Neural progenitor cell (in vitro differentiated cells): ENCODE measurements around the gene RAD23B. TPM values are rescaled to one million over a fixed set of nuclear protein-coding genes. Genes with fewer than 3 reads are reported as not detected.

Experiments
- DNase-seq: peaks from one replicate; pipeline ENCODE4 v3.0.0-alpha.2; 2016; ENCODE audit warnings: low spot score
- H2AFZ ChIP-seq: fragments of 200-600 bp; sonication (generic); replicated peaks from 2 replicates; pipeline ENCODE4 v1.6.1; 2016; ENCODE audit warnings: antibody characterized with exemption
- H3F3A ChIP-seq: fragments of 200-600 bp; sonication (generic); 2 replicates; pipeline ENCODE4 v1.6.1; 2016; ENCODE audit warnings: antibody characterized with exemption, low read depth
- H3K27ac ChIP-seq: fragments of 200-600 bp; sonication (generic); 2 replicates; pipeline ENCODE4 v1.5.1; 2016; ENCODE audit warnings: mild to moderate bottlenecking
- H3K27me3 ChIP-seq: fragments of 200-600 bp; sonication (generic); 2 replicates; pipeline ENCODE4 v1.6.1; 2016; ENCODE audit warnings: mild to moderate bottlenecking, moderate library complexity
- H3K36me3 ChIP-seq: fragments of 200-600 bp; sonication (generic); 2 replicates; pipeline ENCODE4 v1.5.1; 2016
- H3K4me1 ChIP-seq: fragments of 200-600 bp; sonication (generic); 2 replicates; pipeline ENCODE4 v1.6.1; 2016; ENCODE audit warnings: mixed run types
- H3K4me2 ChIP-seq: fragments of 200-600 bp; sonication (generic); 2 replicates; pipeline ENCODE4 v1.6.1; 2016
- H3K4me3 ChIP-seq: fragments of 200-600 bp; sonication (generic); 2 replicates; pipeline ENCODE4 v1.5.1; 2016
- H3K79me2 ChIP-seq: fragments of 200-600 bp; sonication (generic); 2 replicates; pipeline ENCODE4 v1.6.1; 2016; ENCODE audit warnings: low read depth
- H3K9ac ChIP-seq: fragments of 200-600 bp; sonication (generic); 2 replicates; pipeline ENCODE4 v1.6.1; 2016
- H3K9me3 ChIP-seq: fragments of 200-600 bp; sonication (generic); 2 replicates; pipeline ENCODE4 v1.5.1; 2016; ENCODE audit warnings: low read depth
- H4K20me1 ChIP-seq: fragments of 200-600 bp; sonication (generic); 2 replicates; pipeline ENCODE4 v1.6.1; 2016; ENCODE audit warnings: low read depth
- H3K27ac Mint-ChIP-seq: 3 replicates; pipeline ENCODE4 v1.8.0; 2021; ENCODE audit warnings: mixed read lengths
- H3K27me3 Mint-ChIP-seq: 2 replicates; pipeline ENCODE4 v1.8.0; 2022; ENCODE audit warnings: low read depth, mild to moderate bottlenecking, inconsistent platforms, moderate library complexity, mixed read lengths; ENCODE audit not compliant: insufficient read depth
- H3K36me3 Mint-ChIP-seq: 3 replicates; pipeline ENCODE4 v1.8.0; 2021; ENCODE audit warnings: mixed read lengths
- H3K4me1 Mint-ChIP-seq: 3 replicates; pipeline ENCODE4 v1.8.0; 2021; ENCODE audit warnings: mixed read lengths
- H3K4me3 Mint-ChIP-seq: 3 replicates; pipeline ENCODE4 v1.8.0; 2021; ENCODE audit warnings: mild to moderate bottlenecking, moderate library complexity, mixed read lengths
- H3K9me3 Mint-ChIP-seq: 3 replicates; pipeline ENCODE4 v1.8.0; 2020; ENCODE audit warnings: mixed read lengths
- CTCF ChIP-seq: fragments of 200-600 bp; sonication (generic); IDR thresholded peaks from 2 replicates; pipeline ENCODE4 v1.5.1; 2017; ENCODE audit warnings: antibody characterized with exemption, mild to moderate bottlenecking
- EZH2 ChIP-seq: fragments of 200-600 bp; sonication (generic); IDR thresholded peaks from 2 replicates; pipeline ENCODE4 v1.6.1; 2017; ENCODE audit warnings: antibody characterized with exemption, mild to moderate bottlenecking, moderate library complexity
- EZH2phosphoT487 ChIP-seq: fragments of 200-600 bp; sonication (generic); IDR thresholded peaks from 2 replicates; pipeline ENCODE4 v1.6.1; 2017; ENCODE audit warnings: antibody characterized with exemption
- total RNA-seq: library from RNA; depleted of rRNA; stranded (reverse); fragments of >200 nt; gene quantifications from 2 replicates; pipeline ENCODE4 v1.2.3, GENCODE V29; 2015; ENCODE audit warnings: low replicate concordance

RAD23B gene
- total RNA-seq, 1 donor from 2014 or later: 178 TPM

- Mint-ChIP-seq H3K4me1 (no peaks in the 10 kb centered on the region), H3K4me3 (no peak overlapping the region), H3K9me3 (no peaks in the 10 kb centered on the region), H3K36me3 (peaks cover 2% of the 10 kb centered on the region), H3K27ac (no peak overlapping the region), H3K27me3 (peaks cover 10% of the 10 kb centered on the region)
- Histone ChIP-seq H3K27ac (no peak overlapping the region), H3K36me3 (no peaks in the 10 kb centered on the region), H3K4me3 (no peak overlapping the region), H3K4me1 (no peaks in the 10 kb centered on the region), H3K4me2 (no peak overlapping the region), H4K20me1 (no peaks in the 10 kb centered on the region), H3F3A (peaks cover 8% of the 10 kb centered on the region), H3K27me3 (no peaks in the 10 kb centered on the region), H2AFZ (no peak overlapping the region), H3K9ac (no peak overlapping the region), H3K79me2 (no peaks in the 10 kb centered on the region), H3K9me3 (no peaks in the 10 kb centered on the region)
- TF ChIP-seq EZH2phosphoT487: no peak
- TF ChIP-seq EZH2: no peak
- TF ChIP-seq CTCF: no peak
- DNase-seq: no peak
Observed at GRCh38 chr9:107345327-107345726, 62.2 kb downstream of the RAD23B start.

GRCh38 chr9:107348836-107349235 lies 65.8 kb downstream of the RAD23B start:
- H3F3A ChIP-seq: no peaks in the 10 kb centered on the region
- Mint-ChIP-seq H3K36me3 (no peaks in the 10 kb centered on the region), H3K4me1 (no peaks in the 10 kb centered on the region), H3K9me3 (peaks cover 6% of the 10 kb centered on the region), H3K27me3 (peaks cover 13% of the 10 kb centered on the region), H3K27ac (no peak overlapping the region), H3K4me3 (no peak overlapping the region)
- H3K36me3 ChIP-seq: no peaks in the 10 kb centered on the region
- no peak overlapping the region for H3K27ac ChIP-seq
- H4K20me1 ChIP-seq: no peaks in the 10 kb centered on the region
- no peak overlapping the region for H2AFZ ChIP-seq
- H3K4me2 ChIP-seq: no peak overlapping the region
- H3K79me2 ChIP-seq: no peaks in the 10 kb centered on the region
- no peak overlapping the region for H3K9ac ChIP-seq
- H3K4me1 ChIP-seq: no peaks in the 10 kb centered on the region
- H3K27me3 ChIP-seq: no peaks in the 10 kb centered on the region
- no peak overlapping the region for H3K4me3 ChIP-seq
- H3K9me3 ChIP-seq: no peaks in the 10 kb centered on the region
- TF ChIP-seq EZH2phosphoT487 (no peak), CTCF (no peak), EZH2 (no peak)
- no peak for DNase-seq

- H3K27me3 Mint-ChIP-seq: peaks cover 13% of the 10 kb centered on the region
- no peak for TF ChIP-seq EZH2phosphoT487
- no peak for TF ChIP-seq EZH2
- TF ChIP-seq CTCF: no peak
- no peaks in the 10 kb centered on the region for H3K4me1 ChIP-seq
Observed at GRCh38 chr9:107350443-107350842, 67.4 kb downstream of the RAD23B start.

More at GRCh38 chr9:107350443-107350842, 67.4 kb downstream of the RAD23B start:
- Mint-ChIP-seq H3K4me1 (no peaks in the 10 kb centered on the region), H3K27ac (no peak overlapping the region), H3K4me3 (no peak overlapping the region), H3K36me3 (no peaks in the 10 kb centered on the region), H3K9me3 (peaks cover 10% of the 10 kb centered on the region)
- H3K4me2 ChIP-seq: no peak overlapping the region
- no peak for DNase-seq
- H3K9ac ChIP-seq: no peak overlapping the region
- no peaks in the 10 kb centered on the region for H3K36me3 ChIP-seq
- H3K4me3 ChIP-seq: no peak overlapping the region
- H3K79me2 ChIP-seq: no peaks in the 10 kb centered on the region
- H2AFZ ChIP-seq: no peak overlapping the region
- no peak overlapping the region for H3K27ac ChIP-seq
- no peaks in the 10 kb centered on the region for H3K9me3 ChIP-seq
- no peaks in the 10 kb centered on the region for H3K27me3 ChIP-seq
- H3F3A ChIP-seq: no peaks in the 10 kb centered on the region
- no peaks in the 10 kb centered on the region for H4K20me1 ChIP-seq
